HG03045 (cell line): Measurements from ENCODE around the gene FRY.

ENCODE experiments used
- ATAC-seq: cut with Tn5 transposase; IDR thresholded peaks from one replicate; pipeline ENCODE4 v1.9.1; 2021; ENCODE audit warnings: mild to moderate bottlenecking, moderate library complexity; ENCODE audit not compliant: unreplicated experiment

FRY gene

GRCh38 chr13:32284927-32285632 is 253.5 kb downstream of the FRY start:
- ATAC-seq = no peak

GRCh38 chr13:32285633-32285965 is 254.0 kb downstream of the FRY start:
- ATAC-seq = no peak

GRCh38 chr13:32297206-32297605 is 265.6 kb downstream of the FRY start:
- no peak for ATAC-seq

GRCh38 chr13:32298695-32299094 is 267.1 kb downstream of the FRY start:
- ATAC-seq = no peak

GRCh38 chr13:32299893-32300292 is 268.3 kb downstream of the FRY start:
- ATAC-seq = no peak

GRCh38 chr13:32300406-32300805 is 268.8 kb downstream of the FRY start:
- no peak for ATAC-seq

GRCh38 chr13:32300920-32301319 is 269.3 kb downstream of the FRY start:
- no peak for ATAC-seq

GRCh38 chr13:32302461-32302860 is 270.9 kb downstream of the FRY start:
- ATAC-seq = no peak

GRCh38 chr13:32305646-32306045 is 274.1 kb downstream of the FRY start:
- no peak for ATAC-seq

- ATAC-seq = no peak
These were observed 277.9 kb downstream of the FRY start for GRCh38 chr13:32309312-32310133.

GRCh38 chr13:32310134-32310706 is 278.6 kb downstream of the FRY start:
- ATAC-seq = no peak

- no peak for ATAC-seq
These were observed 279.8 kb downstream of the FRY start for GRCh38 chr13:32311188-32311897.

- peak; percentile 20 for ATAC-seq
These were observed 283.0 kb downstream of the FRY start for GRCh38 chr13:32314271-32315237.

GRCh38 chr13:32315238-32316027 is 283.9 kb downstream of the FRY start, which contains the start of the genes BRCA2 and ZAR1L:
BRCA2 (plus strand) TSS chr13:32315508; CDS start chr13:32316461, 953 bp downstream.
ZAR1L (minus strand) TSS chr13:32315363; CDS start chr13:32311925, 3,438 bp downstream.
- ATAC-seq = peak; percentile 95

- peak; percentile 51 for ATAC-seq
These were observed 284.4 kb downstream of the FRY start for GRCh38 chr13:32316028-32316339.

- ATAC-seq = no peak
These were observed 284.9 kb downstream of the FRY start for GRCh38 chr13:32316501-32316900.

- ATAC-seq = no peak
These were observed 286.3 kb downstream of the FRY start for GRCh38 chr13:32317716-32318465.

- ATAC-seq = no peak
These were observed 289.0 kb downstream of the FRY start for GRCh38 chr13:32320528-32320927.

- no peak for ATAC-seq
These were observed 292.3 kb downstream of the FRY start for GRCh38 chr13:32323912-32324311.
